H1 (cell line): ENCODE data around the gene EXO1. TPM values are rescaled to one million over a fixed set of nuclear protein-coding genes. Genes with fewer than 3 reads are reported as not detected.

Experiments
- ATF3 ChIP-seq: IDR thresholded peaks from 2 replicates; pipeline ENCODE4 v1.6.1; 2011; ENCODE audit warnings: low read depth, mild to moderate bottlenecking, low read length; ENCODE audit not compliant: insufficient read depth
- CHD2 ChIP-seq: IDR thresholded peaks from 2 replicates; pipeline ENCODE4 v1.6.1; 2012; ENCODE audit warnings: low read length, improper control_type of control experiment
- MAFK ChIP-seq: IDR thresholded peaks from 2 replicates; pipeline ENCODE4 v1.6.1; 2012; ENCODE audit warnings: low read depth, mild to moderate bottlenecking, improper control_type of control experiment, low read length
- RFX5 ChIP-seq: IDR thresholded peaks from 2 replicates; pipeline ENCODE4 v1.6.1; 2011; ENCODE audit warnings: low read depth, low read length, improper control_type of control experiment, borderline replicate concordance
- SIRT6 ChIP-seq: IDR thresholded peaks from one replicate; pipeline ENCODE4 v1.7.1; 2012; ENCODE audit warnings: low read length, inconsistent platforms
- SIX5 ChIP-seq: IDR thresholded peaks from 2 replicates; pipeline ENCODE4 v1.6.1; 2011; ENCODE audit warnings: mild to moderate bottlenecking, low read depth, low read length
- polyA plus RNA-seq, 7 experiments: library from polyadenylated mRNA; depleted of rRNA in 3 of 7; stranded (reverse) in 5 of 7; unstranded in 2 of 7; fragments of >200 nt in 5 of 7; fragments of 200-250 nt in 2 of 7; gene quantifications; 1 replicate in 5 of 7; 2 replicates in 1 of 7; 4 replicates in 1 of 7; pipeline versions ENCODE4 v1.2.1 to v1.2.3, GENCODE V29; 2011 to 2013; ENCODE audit warnings: missing spikeins in 2 of 7, mixed read lengths in 2 of 7
- total RNA-seq: library from RNA; stranded (reverse); fragmentation: NEBNext Ultra II Directional; extraction: Animal tissue kit (Norgen Biotek cat#: 25700); gene quantifications from 2 replicates; pipeline ENCODE4 v1.2.1, GENCODE V29; 2021
- TF ChIP-seq, protein P1 (sequence below): fragments of 300-600 bp; sonication (generic); IDR thresholded peaks from 2 replicates; pipeline ENCODE4 v1.7.1; 2012; ENCODE audit warnings: low read length, moderate library complexity, mild to moderate bottlenecking, inconsistent platforms; ENCODE audit not compliant: insufficient replicate concordance

EXO1 gene
- total and polyA plus RNA-seq, 2 of the 8 experiments (the other 6 are each of a cell fraction or from before 2014, with no cell fraction given): 9.2 to 43.0 TPM

DNA sequence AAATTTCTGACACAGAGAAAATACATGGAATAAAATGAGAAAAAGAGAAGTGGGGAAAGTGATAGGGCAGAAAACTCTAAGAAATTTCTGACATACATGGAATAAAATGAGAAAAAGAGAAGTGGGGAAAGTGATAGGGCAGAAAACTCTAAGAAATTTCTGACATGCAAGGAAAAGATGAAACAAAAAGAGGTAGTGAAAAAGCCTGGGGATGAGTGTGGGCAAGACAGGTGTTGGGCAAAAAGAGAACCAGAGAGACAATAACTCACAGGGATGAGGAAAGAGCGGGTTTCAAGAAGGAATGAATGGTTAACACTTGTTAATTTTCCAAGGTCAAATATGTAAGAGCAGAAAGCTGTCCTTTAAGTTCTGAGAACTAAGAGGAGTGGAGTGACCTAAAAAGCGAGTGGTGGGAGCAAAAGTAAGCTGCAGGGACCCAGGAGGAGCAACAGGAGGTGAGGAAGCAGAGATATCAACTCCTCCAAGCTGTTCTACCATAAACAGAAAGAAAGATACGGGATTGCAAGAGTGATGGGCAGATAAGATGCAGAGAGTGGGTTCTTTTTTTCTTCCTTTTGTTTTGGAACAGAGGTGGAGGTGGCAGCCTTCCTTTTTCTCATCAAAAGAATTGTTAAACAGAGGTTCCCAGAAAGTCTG is 29.9 kb upstream of the EXO1 start (continued):
- TF ChIP-seq, protein P1, sequence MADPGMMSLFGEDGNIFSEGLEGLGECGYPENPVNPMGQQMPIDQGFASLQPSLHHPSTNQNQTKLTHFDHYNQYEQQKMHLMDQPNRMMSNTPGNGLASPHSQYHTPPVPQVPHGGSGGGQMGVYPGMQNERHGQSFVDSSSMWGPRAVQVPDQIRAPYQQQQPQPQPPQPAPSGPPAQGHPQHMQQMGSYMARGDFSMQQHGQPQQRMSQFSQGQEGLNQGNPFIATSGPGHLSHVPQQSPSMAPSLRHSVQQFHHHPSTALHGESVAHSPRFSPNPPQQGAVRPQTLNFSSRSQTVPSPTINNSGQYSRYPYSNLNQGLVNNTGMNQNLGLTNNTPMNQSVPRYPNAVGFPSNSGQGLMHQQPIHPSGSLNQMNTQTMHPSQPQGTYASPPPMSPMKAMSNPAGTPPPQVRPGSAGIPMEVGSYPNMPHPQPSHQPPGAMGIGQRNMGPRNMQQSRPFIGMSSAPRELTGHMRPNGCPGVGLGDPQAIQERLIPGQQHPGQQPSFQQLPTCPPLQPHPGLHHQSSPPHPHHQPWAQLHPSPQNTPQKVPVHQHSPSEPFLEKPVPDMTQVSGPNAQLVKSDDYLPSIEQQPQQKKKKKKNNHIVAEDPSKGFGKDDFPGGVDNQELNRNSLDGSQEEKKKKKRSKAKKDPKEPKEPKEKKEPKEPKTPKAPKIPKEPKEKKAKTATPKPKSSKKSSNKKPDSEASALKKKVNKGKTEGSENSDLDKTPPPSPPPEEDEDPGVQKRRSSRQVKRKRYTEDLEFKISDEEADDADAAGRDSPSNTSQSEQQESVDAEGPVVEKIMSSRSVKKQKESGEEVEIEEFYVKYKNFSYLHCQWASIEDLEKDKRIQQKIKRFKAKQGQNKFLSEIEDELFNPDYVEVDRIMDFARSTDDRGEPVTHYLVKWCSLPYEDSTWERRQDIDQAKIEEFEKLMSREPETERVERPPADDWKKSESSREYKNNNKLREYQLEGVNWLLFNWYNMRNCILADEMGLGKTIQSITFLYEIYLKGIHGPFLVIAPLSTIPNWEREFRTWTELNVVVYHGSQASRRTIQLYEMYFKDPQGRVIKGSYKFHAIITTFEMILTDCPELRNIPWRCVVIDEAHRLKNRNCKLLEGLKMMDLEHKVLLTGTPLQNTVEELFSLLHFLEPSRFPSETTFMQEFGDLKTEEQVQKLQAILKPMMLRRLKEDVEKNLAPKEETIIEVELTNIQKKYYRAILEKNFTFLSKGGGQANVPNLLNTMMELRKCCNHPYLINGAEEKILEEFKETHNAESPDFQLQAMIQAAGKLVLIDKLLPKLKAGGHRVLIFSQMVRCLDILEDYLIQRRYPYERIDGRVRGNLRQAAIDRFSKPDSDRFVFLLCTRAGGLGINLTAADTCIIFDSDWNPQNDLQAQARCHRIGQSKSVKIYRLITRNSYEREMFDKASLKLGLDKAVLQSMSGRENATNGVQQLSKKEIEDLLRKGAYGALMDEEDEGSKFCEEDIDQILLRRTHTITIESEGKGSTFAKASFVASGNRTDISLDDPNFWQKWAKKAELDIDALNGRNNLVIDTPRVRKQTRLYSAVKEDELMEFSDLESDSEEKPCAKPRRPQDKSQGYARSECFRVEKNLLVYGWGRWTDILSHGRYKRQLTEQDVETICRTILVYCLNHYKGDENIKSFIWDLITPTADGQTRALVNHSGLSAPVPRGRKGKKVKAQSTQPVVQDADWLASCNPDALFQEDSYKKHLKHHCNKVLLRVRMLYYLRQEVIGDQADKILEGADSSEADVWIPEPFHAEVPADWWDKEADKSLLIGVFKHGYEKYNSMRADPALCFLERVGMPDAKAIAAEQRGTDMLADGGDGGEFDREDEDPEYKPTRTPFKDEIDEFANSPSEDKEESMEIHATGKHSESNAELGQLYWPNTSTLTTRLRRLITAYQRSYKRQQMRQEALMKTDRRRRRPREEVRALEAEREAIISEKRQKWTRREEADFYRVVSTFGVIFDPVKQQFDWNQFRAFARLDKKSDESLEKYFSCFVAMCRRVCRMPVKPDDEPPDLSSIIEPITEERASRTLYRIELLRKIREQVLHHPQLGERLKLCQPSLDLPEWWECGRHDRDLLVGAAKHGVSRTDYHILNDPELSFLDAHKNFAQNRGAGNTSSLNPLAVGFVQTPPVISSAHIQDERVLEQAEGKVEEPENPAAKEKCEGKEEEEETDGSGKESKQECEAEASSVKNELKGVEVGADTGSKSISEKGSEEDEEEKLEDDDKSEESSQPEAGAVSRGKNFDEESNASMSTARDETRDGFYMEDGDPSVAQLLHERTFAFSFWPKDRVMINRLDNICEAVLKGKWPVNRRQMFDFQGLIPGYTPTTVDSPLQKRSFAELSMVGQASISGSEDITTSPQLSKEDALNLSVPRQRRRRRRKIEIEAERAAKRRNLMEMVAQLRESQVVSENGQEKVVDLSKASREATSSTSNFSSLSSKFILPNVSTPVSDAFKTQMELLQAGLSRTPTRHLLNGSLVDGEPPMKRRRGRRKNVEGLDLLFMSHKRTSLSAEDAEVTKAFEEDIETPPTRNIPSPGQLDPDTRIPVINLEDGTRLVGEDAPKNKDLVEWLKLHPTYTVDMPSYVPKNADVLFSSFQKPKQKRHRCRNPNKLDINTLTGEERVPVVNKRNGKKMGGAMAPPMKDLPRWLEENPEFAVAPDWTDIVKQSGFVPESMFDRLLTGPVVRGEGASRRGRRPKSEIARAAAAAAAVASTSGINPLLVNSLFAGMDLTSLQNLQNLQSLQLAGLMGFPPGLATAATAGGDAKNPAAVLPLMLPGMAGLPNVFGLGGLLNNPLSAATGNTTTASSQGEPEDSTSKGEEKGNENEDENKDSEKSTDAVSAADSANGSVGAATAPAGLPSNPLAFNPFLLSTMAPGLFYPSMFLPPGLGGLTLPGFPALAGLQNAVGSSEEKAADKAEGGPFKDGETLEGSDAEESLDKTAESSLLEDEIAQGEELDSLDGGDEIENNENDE: no peak
- TF ChIP-seq ATF3 (no peak), MAFK (no peak), SIX5 (no peak), RFX5 (no peak), CHD2 (no peak), SIRT6 (no peak)
- TF ChIP-seq, all 59 proteins: peak for 0
